Mesenchymal stem cell (in vitro differentiated cells and primary cell): ENCODE results near the gene AXIN1.

Experiments used
- DNase-seq: peaks from one replicate; pipeline ENCODE4 v3.0.0-alpha.2; 2013
- H2AFZ ChIP-seq: one replicate; pipeline ENCODE4 v1.6.1; 2013; ENCODE audit warnings: low read depth, mild to moderate bottlenecking, control low read depth, inconsistent platforms, low read length, moderate library complexity
- H2AK5ac ChIP-seq: 2 replicates; pipeline ENCODE4 v1.6.1; 2013; ENCODE audit warnings: low read length, moderate library complexity, mild to moderate bottlenecking, inconsistent platforms; ENCODE audit not compliant: severe bottlenecking
- H2BK120ac ChIP-seq: one replicate; pipeline ENCODE4 v1.6.1; 2013; ENCODE audit warnings: low read depth, mild to moderate bottlenecking, inconsistent platforms, low read length, moderate library complexity
- H2BK12ac ChIP-seq, 2 experiments: one replicate each; pipeline ENCODE4 v1.6.1; 2013; ENCODE audit warnings: inconsistent platforms in 2 of 2, low read length in 2 of 2, mild to moderate bottlenecking in 2 of 2, moderate library complexity in 2 of 2, control low read depth in 1 of 2
- H2BK15ac ChIP-seq: one replicate; pipeline ENCODE4 v1.6.1; 2013; ENCODE audit warnings: mild to moderate bottlenecking, low read depth, inconsistent platforms; ENCODE audit not compliant: poor library complexity, severe bottlenecking
- H2BK5ac ChIP-seq: 2 replicates; pipeline ENCODE4 v1.6.1; 2013; ENCODE audit warnings: low read depth, mild to moderate bottlenecking, low read length, control low read depth, inconsistent platforms; ENCODE audit not compliant: poor library complexity, severe bottlenecking
- H3K14ac ChIP-seq, 2 experiments: one replicate each; pipeline ENCODE4 v1.6.1; 2013; ENCODE audit warnings: inconsistent platforms in 2 of 2, low read length in 2 of 2, control low read depth in 1 of 2, mild to moderate bottlenecking in 1 of 2, moderate library complexity in 1 of 2
- H3K18ac ChIP-seq, 2 experiments: one replicate each; pipeline ENCODE4 v1.6.1; 2013; ENCODE audit warnings: inconsistent platforms in 2 of 2, low read length in 2 of 2, control low read depth in 1 of 2, low read depth in 1 of 2, mild to moderate bottlenecking in 1 of 2
- H3K23ac ChIP-seq, 2 experiments: one replicate each; pipeline ENCODE4 v1.6.1; 2013; ENCODE audit warnings: inconsistent platforms in 2 of 2, low read length in 2 of 2, mild to moderate bottlenecking in 2 of 2, moderate library complexity in 2 of 2, control low read depth in 1 of 2
- H3K27ac ChIP-seq: 2 replicates; pipeline ENCODE4 v1.5.1; 2013; ENCODE audit warnings: mild to moderate bottlenecking, moderate library complexity, low read length, control low read depth, inconsistent platforms; ENCODE audit not compliant: poor library complexity, severe bottlenecking
- H3K27me3 ChIP-seq, 2 experiments: 2 replicates each; pipeline versions ENCODE4 v1.6.1 to v1.7.0; 2013; ENCODE audit warnings: low read length in 2 of 2, mild to moderate bottlenecking in 2 of 2, moderate library complexity in 2 of 2, control low read depth in 1 of 2, inconsistent platforms in 1 of 2; ENCODE audit not compliant: control insufficient read depth in 1 of 2, insufficient read depth in 1 of 2
- H3K36me3 ChIP-seq, 2 experiments: 2 replicates each; pipeline versions ENCODE4 v1.6.1 to v1.7.0; 2013; ENCODE audit warnings: low read length in 2 of 2, control low read depth in 1 of 2, inconsistent platforms in 1 of 2, low read depth in 1 of 2, mild to moderate bottlenecking in 1 of 2; ENCODE audit not compliant: insufficient read depth in 2 of 2, control insufficient read depth in 1 of 2
- H3K4ac ChIP-seq, 2 experiments: one replicate each; pipeline ENCODE4 v1.6.1; 2013; ENCODE audit warnings: inconsistent platforms in 2 of 2, low read length in 2 of 2, mild to moderate bottlenecking in 2 of 2, moderate library complexity in 2 of 2, control low read depth in 1 of 2, low read depth in 1 of 2
- H3K4me1 ChIP-seq: 2 replicates; pipeline ENCODE4 v1.6.1; 2013; ENCODE audit warnings: low read depth, low read length, control low read depth; ENCODE audit not compliant: control insufficient read depth, insufficient read depth
- H3K4me2 ChIP-seq: 2 replicates; pipeline ENCODE4 v1.6.1; 2013; ENCODE audit warnings: low read length, mild to moderate bottlenecking, inconsistent platforms; ENCODE audit not compliant: poor library complexity, severe bottlenecking
- H3K4me3 ChIP-seq, 2 experiments: 2 replicates each; pipeline versions ENCODE4 v1.5.1 to v1.7.0; 2013; ENCODE audit warnings: low read length in 2 of 2, mild to moderate bottlenecking in 2 of 2, control low read depth in 1 of 2, low read depth in 1 of 2; ENCODE audit not compliant: insufficient read depth in 1 of 2
- H3K79me1 ChIP-seq: replicated peaks from 2 replicates; pipeline ENCODE4 v1.6.1; 2013; ENCODE audit warnings: mild to moderate bottlenecking, control low read depth, low read length, inconsistent platforms; ENCODE audit not compliant: poor library complexity, severe bottlenecking
- H3K9ac ChIP-seq: 2 replicates; pipeline ENCODE4 v1.7.0; 2013; ENCODE audit warnings: mild to moderate bottlenecking, low read length, moderate library complexity
- H3K9me3 ChIP-seq: 2 replicates; pipeline ENCODE4 v1.7.0; 2013; ENCODE audit warnings: mild to moderate bottlenecking, low read length; ENCODE audit not compliant: control insufficient read depth
- H4K8ac ChIP-seq: one replicate; pipeline ENCODE4 v1.6.1; 2013; ENCODE audit warnings: inconsistent platforms, mild to moderate bottlenecking, low read length, moderate library complexity
- H4K91ac ChIP-seq: one replicate; pipeline ENCODE4 v1.6.1; 2013; ENCODE audit warnings: mild to moderate bottlenecking, low read length, inconsistent platforms
- WGBS: methylation state at CpG from one replicate; pipeline ENCODE4 v1.1.7; 2013; ENCODE audit warnings: mixed read lengths; 5-methylcytosine and 5-hydroxymethylcytosine counted together

AXIN1 gene

GRCh38 chr16:360698-361336 is 8.3 kb upstream of the AXIN1 start:
- Histone ChIP-seq H3K4me2 (no peak overlapping the region), H3K9ac (no peak overlapping the region), H2BK5ac (no peak overlapping the region), H2BK15ac (no peak overlapping the region), H2BK120ac (no peak overlapping the region), H2BK12ac (no peak overlapping the region), H3K14ac (no peak overlapping the region), H3K18ac (no peak overlapping the region), H3K79me1 (no peaks in the 10 kb centered on the region), H2AFZ (no peak overlapping the region), H3K27ac (no peak overlapping the region), H3K9me3 (no peaks in the 10 kb centered on the region), H3K36me3 (peaks cover 0 to 8% of the 10 kb centered on the region in 2 experiments), H3K4ac (no peak overlapping the region), H3K4me3 (no peak overlapping the region), H2AK5ac (no peak overlapping the region), H4K91ac (no peak overlapping the region), H3K4me1 (peaks cover 8% of the 10 kb centered on the region), H4K8ac (no peak overlapping the region), H3K27me3 (peaks cover 7 to 27% of the 10 kb centered on the region in 2 experiments), H3K23ac (no peak overlapping the region)
- 95% methylated on average over 47 of the region's 47 CpGs for WGBS
- DNase-seq, result no peak

DNA sequence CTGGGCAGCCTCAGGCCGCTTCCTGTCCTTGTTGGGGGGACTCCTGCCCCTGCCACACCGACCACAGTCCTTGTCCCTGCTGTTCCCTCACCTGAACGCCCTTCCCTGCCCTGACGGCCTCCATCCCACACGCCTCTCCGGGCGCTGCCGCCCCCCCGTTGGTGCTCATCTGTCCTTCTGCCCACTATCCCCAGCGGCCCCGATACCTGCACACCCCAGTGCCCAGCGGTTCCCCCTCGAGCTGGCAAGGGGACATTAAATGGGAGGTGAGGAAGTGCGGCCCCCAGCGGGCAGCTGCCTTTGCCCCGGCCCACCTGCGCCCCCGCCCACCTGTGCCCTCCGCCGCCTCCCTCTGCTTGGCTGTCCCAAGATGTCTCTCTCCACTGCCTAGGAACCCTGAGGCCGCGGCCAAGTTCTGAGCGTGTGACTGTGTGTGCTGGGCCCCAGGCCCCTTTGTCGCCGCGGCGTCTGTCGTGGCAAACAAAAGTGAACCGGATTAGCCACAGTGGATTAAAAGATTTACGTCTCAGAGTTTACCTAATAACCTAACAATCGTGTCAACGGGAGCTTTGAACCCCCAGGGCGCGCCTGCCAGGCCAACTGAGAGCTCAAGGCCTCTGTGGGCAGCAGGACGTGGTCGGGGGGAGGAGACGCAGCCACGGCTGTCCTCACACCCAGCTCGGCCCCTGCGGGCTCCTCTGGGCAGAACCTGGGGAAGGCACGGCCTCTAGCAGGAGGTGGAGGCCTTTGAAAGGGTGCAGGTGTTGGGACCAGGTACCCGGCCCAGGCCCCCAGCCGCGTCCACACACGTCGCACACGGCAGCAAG is 7.6 kb upstream of the AXIN1 start:
- no peak overlapping the region for H2AK5ac ChIP-seq
- H3K9ac ChIP-seq, result no peak overlapping the region
- peaks cover 7 to 27% of the 10 kb centered on the region in 2 experiments for H3K27me3 ChIP-seq
- no peak overlapping the region for H2BK120ac ChIP-seq
- 90% methylated on average over 44 of the region's 47 CpGs for WGBS
- no peak overlapping the region for H3K4me2 ChIP-seq
- no peak overlapping the region for H3K4ac ChIP-seq
- no peak overlapping the region for H2AFZ ChIP-seq
- H2BK12ac ChIP-seq, result no peak overlapping the region
- no peak overlapping the region for H4K8ac ChIP-seq
- H3K14ac ChIP-seq, result no peak overlapping the region
- H2BK15ac ChIP-seq, result no peak overlapping the region
- H3K23ac ChIP-seq, result no peak overlapping the region
- no peak for DNase-seq
- H3K27ac ChIP-seq, result no peak overlapping the region
- no peak overlapping the region for H4K91ac ChIP-seq
- H3K18ac ChIP-seq, result no peak overlapping the region
- H3K4me3 ChIP-seq, result no peak overlapping the region
- peaks cover 0 to 8% of the 10 kb centered on the region in 2 experiments for H3K36me3 ChIP-seq
- H3K9me3 ChIP-seq, result no peaks in the 10 kb centered on the region
- no peaks in the 10 kb centered on the region for H3K79me1 ChIP-seq
- H2BK5ac ChIP-seq, result no peak overlapping the region
- H3K4me1 ChIP-seq, result peaks cover 8% of the 10 kb centered on the region

GRCh38 chr16:359067-359763 is 6.7 kb upstream of the AXIN1 start:
- Histone ChIP-seq H3K4me2 (no peak overlapping the region), H3K9me3 (no peaks in the 10 kb centered on the region), H3K4ac (no peak overlapping the region), H3K27ac (no peak overlapping the region), H3K18ac (no peak overlapping the region), H2AK5ac (no peak overlapping the region), H3K36me3 (peaks cover 0 to 3% of the 10 kb centered on the region in 2 experiments), H3K4me3 (no peak overlapping the region), H3K9ac (no peak overlapping the region), H4K91ac (no peak overlapping the region), H2AFZ (no peak overlapping the region), H3K79me1 (no peaks in the 10 kb centered on the region), H3K14ac (no peak overlapping the region), H3K4me1 (peaks cover 3% of the 10 kb centered on the region), H2BK5ac (no peak overlapping the region), H2BK12ac (no peak overlapping the region), H4K8ac (no peak overlapping the region), H3K27me3 (peaks cover 1 to 20% of the 10 kb centered on the region in 2 experiments), H3K23ac (no peak overlapping the region), H2BK15ac (no peak overlapping the region), H2BK120ac (no peak overlapping the region)
- DNase-seq, result no peak
- WGBS, result 82% methylated on average over 19 of the region's 19 CpGs

DNA sequence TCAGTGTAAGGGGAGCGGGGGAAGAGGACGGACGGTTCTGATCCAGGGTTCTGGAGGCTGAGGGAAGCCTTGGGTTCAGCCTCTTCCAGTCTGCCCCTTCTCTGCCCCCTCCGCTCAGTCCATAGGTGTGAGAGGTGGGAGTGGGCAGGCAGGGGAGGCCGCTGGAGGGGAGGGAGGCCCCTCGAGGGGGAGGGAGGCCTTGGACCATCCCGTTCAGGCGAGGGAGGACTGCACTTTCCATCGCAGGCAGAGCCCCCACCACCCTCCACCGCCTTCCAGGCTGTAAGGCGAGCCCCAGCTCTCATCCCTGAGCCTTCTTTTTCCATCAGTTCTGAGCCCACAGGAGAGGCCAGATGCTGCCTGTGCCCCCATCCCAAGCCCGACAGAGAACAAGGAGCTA is 4.2 kb upstream of the AXIN1 start:
- Histone ChIP-seq H3K14ac (no peak overlapping the region), H2BK120ac (no peak overlapping the region), H2AFZ (no peak overlapping the region), H2AK5ac (no peak overlapping the region), H3K4me1 (peaks cover 6% of the 10 kb centered on the region), H3K36me3 (peaks cover 0 to 3% of the 10 kb centered on the region in 2 experiments), H2BK5ac (no peak overlapping the region), H2BK12ac (no peak overlapping the region), H3K18ac (no peak overlapping the region), H4K91ac (no peak overlapping the region), H3K9ac (no peak overlapping the region), H3K27ac (no peak overlapping the region), H3K79me1 (peaks cover 1% of the 10 kb centered on the region), H3K4ac (no peak overlapping the region), H4K8ac (no peak overlapping the region), H3K4me3 (no peak overlapping the region), H2BK15ac (no peak overlapping the region), H3K23ac (no peak overlapping the region), H3K27me3 (peaks cover 0 to 5% of the 10 kb centered on the region in 2 experiments), H3K9me3 (no peaks in the 10 kb centered on the region), H3K4me2 (no peak overlapping the region)
- DNase-seq, result no peak
- 81% methylated on average over 10 of the region's 12 CpGs for WGBS
